ENCODE data around the gene ZNF627.

DNA sequence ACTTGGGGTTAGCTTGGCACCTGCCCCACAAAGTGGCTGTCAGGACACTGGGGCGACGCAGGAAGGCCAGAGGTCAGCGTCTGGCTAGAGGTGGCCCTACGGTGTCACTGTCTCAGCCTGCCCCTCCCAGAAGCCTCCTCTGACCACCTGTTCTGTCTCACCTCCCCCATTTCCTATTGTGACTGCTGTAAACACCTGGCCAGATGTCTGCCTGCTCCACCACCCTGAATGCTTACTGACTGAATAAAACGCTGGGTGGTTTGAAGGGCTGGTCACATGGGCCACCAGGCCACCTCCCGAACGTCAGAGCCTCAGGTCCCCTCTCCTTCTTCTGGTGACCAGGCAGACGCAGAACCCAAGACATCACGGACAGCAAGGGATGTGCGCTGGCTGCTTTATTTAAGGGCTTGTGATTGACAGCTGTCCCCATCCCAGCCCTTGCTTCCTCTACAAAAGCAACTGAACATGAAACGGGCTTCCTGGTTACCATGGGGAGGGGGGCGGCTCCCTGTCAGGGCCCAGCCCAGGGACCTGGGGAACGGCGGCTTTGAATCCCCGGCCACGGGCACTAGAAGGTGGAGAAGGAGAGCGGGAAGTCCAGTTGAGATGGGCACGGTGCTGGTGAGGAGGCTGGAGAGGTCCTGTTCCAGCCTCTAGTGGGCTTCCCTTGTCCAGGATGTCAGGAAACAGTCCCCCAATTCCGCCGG, 44.5 kb upstream of the ZNF627 start:
- TF ChIP-seq, protein P1, sequence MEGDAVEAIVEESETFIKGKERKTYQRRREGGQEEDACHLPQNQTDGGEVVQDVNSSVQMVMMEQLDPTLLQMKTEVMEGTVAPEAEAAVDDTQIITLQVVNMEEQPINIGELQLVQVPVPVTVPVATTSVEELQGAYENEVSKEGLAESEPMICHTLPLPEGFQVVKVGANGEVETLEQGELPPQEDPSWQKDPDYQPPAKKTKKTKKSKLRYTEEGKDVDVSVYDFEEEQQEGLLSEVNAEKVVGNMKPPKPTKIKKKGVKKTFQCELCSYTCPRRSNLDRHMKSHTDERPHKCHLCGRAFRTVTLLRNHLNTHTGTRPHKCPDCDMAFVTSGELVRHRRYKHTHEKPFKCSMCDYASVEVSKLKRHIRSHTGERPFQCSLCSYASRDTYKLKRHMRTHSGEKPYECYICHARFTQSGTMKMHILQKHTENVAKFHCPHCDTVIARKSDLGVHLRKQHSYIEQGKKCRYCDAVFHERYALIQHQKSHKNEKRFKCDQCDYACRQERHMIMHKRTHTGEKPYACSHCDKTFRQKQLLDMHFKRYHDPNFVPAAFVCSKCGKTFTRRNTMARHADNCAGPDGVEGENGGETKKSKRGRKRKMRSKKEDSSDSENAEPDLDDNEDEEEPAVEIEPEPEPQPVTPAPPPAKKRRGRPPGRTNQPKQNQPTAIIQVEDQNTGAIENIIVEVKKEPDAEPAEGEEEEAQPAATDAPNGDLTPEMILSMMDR (IDR thresholded peaks at IDR 0.05): no peak
- TF ChIP-seq POLR2AphosphoS5 (IDR thresholded peaks at IDR 0.05) (no peak), EP300 (IDR thresholded peaks at IDR 0.05) (no peak)
